Measurements from ENCODE around the gene SLITRK1. TPM values are rescaled to one million over a fixed set of nuclear protein-coding genes. Genes with fewer than 3 reads are reported as not detected.

Gene SLITRK1
- total and polyA plus RNA-seq, 2 donors (not counting 3 experiments of a cell fraction or from before 2014, with no cell fraction given): not detected

DNA sequence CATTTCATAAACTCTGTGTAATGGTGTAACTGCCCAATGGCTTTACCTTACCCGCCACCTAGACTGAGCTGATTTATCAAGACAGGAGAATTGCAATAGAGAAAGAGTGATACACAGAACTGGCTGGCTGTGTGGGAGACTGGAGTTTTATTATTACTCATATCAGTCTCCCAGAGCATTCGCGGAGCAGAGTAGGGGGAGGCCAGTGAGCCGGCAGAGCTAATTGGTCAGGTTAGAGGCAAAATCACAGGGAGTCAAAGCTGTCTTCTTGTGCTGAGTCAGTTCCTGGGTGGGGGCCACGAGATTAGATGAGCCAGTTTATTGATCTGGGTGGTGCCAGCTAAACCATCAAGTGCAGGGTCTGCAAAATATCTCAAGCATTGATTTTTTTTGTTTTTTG, 23.4 kb upstream of the SLITRK1 start:
- dilution Hi-C loops (cut with MboI; ENCODE audit: extremely low pct_ligation_motif_present, low sequenced_read_pairs) (no loop called here), intact Hi-C loops (cut with micrococcal nuclease) (no loop called here)
- no peak overlapping the region for H3K9ac ChIP-seq (replicated peaks; ENCODE audit: extremely low read depth, insufficient read depth, low read length)
- TF ChIP-seq FOS (IDR thresholded peaks at IDR 0.05; ENCODE audit: borderline replicate concordance, insufficient read depth, low read length): no peak
- TF ChIP-seq, protein P1, sequence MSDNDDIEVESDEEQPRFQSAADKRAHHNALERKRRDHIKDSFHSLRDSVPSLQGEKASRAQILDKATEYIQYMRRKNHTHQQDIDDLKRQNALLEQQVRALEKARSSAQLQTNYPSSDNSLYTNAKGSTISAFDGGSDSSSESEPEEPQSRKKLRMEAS (IDR thresholded peaks at IDR 0.05; ENCODE audit: insufficient read depth, insufficient read length): no peak
- no peak for TF ChIP-seq EZH2 (IDR thresholded peaks at IDR 0.05; ENCODE audit: borderline replicate concordance, low read depth, low read length, severe bottlenecking)
- no peak for TF ChIP-seq MYC (IDR thresholded peaks at IDR 0.05; ENCODE audit: low read depth, low read length)
- no peak for TF ChIP-seq POLR2AphosphoS5 (IDR thresholded peaks at IDR 0.05; ENCODE audit: insufficient read depth, low read depth, low read length)
- no peak for TF ChIP-seq JUN (IDR thresholded peaks at IDR 0.05; ENCODE audit: borderline replicate concordance, insufficient read depth, insufficient read length, low read depth)
- no peak for DNase-seq (ENCODE audit: low read depth, low spot score)
- H2AFZ ChIP-seq (ENCODE audit: low read depth, low read length): no peak overlapping the region
- H3K36me3 ChIP-seq (ENCODE audit: control insufficient read depth in 2 of 2, extremely low read depth in 1 of 2, insufficient read depth in 2 of 2, low read length in 2 of 2): no peaks in the 10 kb centered on the region
- H3K4me3 ChIP-seq (replicated peaks in 1 of 3; ENCODE audit: insufficient read depth in 1 of 3, low read depth in 1 of 3, low read length in 3 of 3): no peak overlapping the region
- no peak for FAIRE-seq
- ChIA-PET CTCF (no interaction called here), POLR2A (no interaction called here)
- H3K9me3 ChIP-seq (replicated peaks; ENCODE audit: control insufficient read depth, insufficient read depth, low read length): peaks cover 7% of the 10 kb centered on the region
- no peaks in the 10 kb centered on the region for H4K20me1 ChIP-seq (replicated peaks; ENCODE audit: control insufficient read depth, extremely low read depth, insufficient read depth, low read length)
- no peaks in the 10 kb centered on the region for H3K9me1 ChIP-seq (replicated peaks; ENCODE audit: control insufficient read depth, extremely low read depth, insufficient read depth, low read length)
- H3K79me2 ChIP-seq (ENCODE audit: control insufficient read depth, insufficient read depth, low read length): no peaks in the 10 kb centered on the region
- no peak overlapping the region for H3K4me2 ChIP-seq (ENCODE audit: insufficient read depth, low read length)
- H3K27me3 ChIP-seq (ENCODE audit: control insufficient read depth in 2 of 2, insufficient read depth in 2 of 2, low read length in 2 of 2): no peaks in the 10 kb centered on the region
- no TSS peak for BruUV-seq (replicated peaks)
- H3K27ac ChIP-seq (ENCODE audit: insufficient read depth, low read depth, low read length): no peak overlapping the region
- H3K4me1 ChIP-seq (ENCODE audit: control insufficient read depth, extremely low read depth, insufficient read depth, low read length): no peaks in the 10 kb centered on the region

DNA sequence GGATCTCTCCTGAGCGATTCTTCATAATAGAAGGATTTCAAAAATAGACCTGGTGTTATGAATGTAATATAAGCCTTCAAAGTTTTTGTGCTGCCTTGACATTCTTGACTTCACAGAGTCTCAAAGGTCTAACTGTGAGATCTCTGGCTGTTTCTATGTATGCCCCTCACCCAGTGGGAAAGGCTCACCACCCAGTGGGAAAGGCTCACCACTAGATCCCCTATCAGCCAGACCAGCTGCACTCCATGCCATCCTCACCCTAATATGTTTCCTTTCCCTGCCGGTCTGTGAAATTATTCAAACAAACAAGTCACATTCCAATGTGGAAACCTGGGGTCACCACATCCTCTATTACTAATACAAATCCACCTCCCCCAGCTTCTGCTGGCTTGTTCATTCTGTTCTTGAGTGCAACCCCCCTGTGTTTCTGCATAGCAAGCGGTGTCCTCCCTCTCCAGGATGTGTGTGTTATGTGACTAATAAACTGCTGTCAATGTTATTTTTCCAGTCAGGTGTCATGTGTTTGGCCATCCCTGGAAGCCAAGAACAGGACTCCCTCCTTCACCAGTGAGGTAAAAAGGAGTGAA, 13.8 kb upstream of the SLITRK1 start:
- no TSS peak for BruUV-seq (replicated peaks)
- Histone ChIP-seq H3K9me1 (replicated peaks; ENCODE audit: control insufficient read depth, extremely low read depth, insufficient read depth, low read length) (no peaks in the 10 kb centered on the region), H3K9me3 (replicated peaks; ENCODE audit: control insufficient read depth, insufficient read depth, low read length) (no peaks in the 10 kb centered on the region), H2AFZ (ENCODE audit: low read depth, low read length) (no peak overlapping the region), H3K27me3 (ENCODE audit: control insufficient read depth in 2 of 2, insufficient read depth in 2 of 2, low read length in 2 of 2) (no peaks in the 10 kb centered on the region), H3K9ac (replicated peaks; ENCODE audit: extremely low read depth, insufficient read depth, low read length) (no peak overlapping the region), H3K4me3 (replicated peaks in 1 of 3; ENCODE audit: insufficient read depth in 1 of 3, low read depth in 1 of 3, low read length in 3 of 3) (no peak overlapping the region), H4K20me1 (replicated peaks; ENCODE audit: control insufficient read depth, extremely low read depth, insufficient read depth, low read length) (no peaks in the 10 kb centered on the region), H3K4me2 (ENCODE audit: insufficient read depth, low read length) (no peak overlapping the region), H3K27ac (ENCODE audit: insufficient read depth, low read depth, low read length) (no peak overlapping the region), H3K4me1 (ENCODE audit: control insufficient read depth, extremely low read depth, insufficient read depth, low read length) (no peaks in the 10 kb centered on the region), H3K36me3 (ENCODE audit: control insufficient read depth in 2 of 2, extremely low read depth in 1 of 2, insufficient read depth in 2 of 2, low read length in 2 of 2) (no peaks in the 10 kb centered on the region), H3K79me2 (ENCODE audit: control insufficient read depth, insufficient read depth, low read length) (no peaks in the 10 kb centered on the region)
- intact Hi-C loops (cut with micrococcal nuclease) (no loop called here), dilution Hi-C loops (cut with MboI; ENCODE audit: extremely low pct_ligation_motif_present, low sequenced_read_pairs) (no loop called here)
- DNase-seq (ENCODE audit: low read depth, low spot score) (no peak), FAIRE-seq (no peak)
- CTCF ChIA-PET: no interaction called here
- POLR2A ChIA-PET: no interaction called here
- TF ChIP-seq, protein P2, sequence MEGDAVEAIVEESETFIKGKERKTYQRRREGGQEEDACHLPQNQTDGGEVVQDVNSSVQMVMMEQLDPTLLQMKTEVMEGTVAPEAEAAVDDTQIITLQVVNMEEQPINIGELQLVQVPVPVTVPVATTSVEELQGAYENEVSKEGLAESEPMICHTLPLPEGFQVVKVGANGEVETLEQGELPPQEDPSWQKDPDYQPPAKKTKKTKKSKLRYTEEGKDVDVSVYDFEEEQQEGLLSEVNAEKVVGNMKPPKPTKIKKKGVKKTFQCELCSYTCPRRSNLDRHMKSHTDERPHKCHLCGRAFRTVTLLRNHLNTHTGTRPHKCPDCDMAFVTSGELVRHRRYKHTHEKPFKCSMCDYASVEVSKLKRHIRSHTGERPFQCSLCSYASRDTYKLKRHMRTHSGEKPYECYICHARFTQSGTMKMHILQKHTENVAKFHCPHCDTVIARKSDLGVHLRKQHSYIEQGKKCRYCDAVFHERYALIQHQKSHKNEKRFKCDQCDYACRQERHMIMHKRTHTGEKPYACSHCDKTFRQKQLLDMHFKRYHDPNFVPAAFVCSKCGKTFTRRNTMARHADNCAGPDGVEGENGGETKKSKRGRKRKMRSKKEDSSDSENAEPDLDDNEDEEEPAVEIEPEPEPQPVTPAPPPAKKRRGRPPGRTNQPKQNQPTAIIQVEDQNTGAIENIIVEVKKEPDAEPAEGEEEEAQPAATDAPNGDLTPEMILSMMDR (IDR thresholded peaks at IDR 0.05; ENCODE audit: extremely low read depth in 1 of 2, insufficient read depth in 1 of 2, low read depth in 1 of 2, low read length in 2 of 2): no peak
- TF ChIP-seq MYC (IDR thresholded peaks at IDR 0.05; ENCODE audit: low read depth, low read length): no peak
- TF ChIP-seq POLR2AphosphoS5 (IDR thresholded peaks at IDR 0.05; ENCODE audit: insufficient read depth, low read depth, low read length): no peak
- TF ChIP-seq, protein P1 (IDR thresholded peaks at IDR 0.05; ENCODE audit: insufficient read depth, insufficient read length): no peak
- no peak for TF ChIP-seq EZH2 (IDR thresholded peaks at IDR 0.05; ENCODE audit: borderline replicate concordance, low read depth, low read length, severe bottlenecking)
- TF ChIP-seq JUN (IDR thresholded peaks at IDR 0.05; ENCODE audit: borderline replicate concordance, insufficient read depth, insufficient read length, low read depth): no peak
- no peak for TF ChIP-seq GATA2 (IDR thresholded peaks at IDR 0.05; ENCODE audit: insufficient read depth, insufficient read length, low read depth, low read length)
- no peak for TF ChIP-seq FOS (IDR thresholded peaks at IDR 0.05; ENCODE audit: borderline replicate concordance, insufficient read depth, low read length)
- TF ChIP-seq POLR2A (IDR thresholded peaks at IDR 0.05; ENCODE audit: low read depth, low read length): no peak

Measured in endothelial cell of umbilical vein (primary cell).